Esophagus (tissue), 2 donors: Measurements from ENCODE around the gene HIPK3. TPM values are rescaled to one million over a fixed set of nuclear protein-coding genes. Genes with fewer than 3 reads are reported as not detected.

Experiments
- H3K27ac ChIP-seq, 2 donors: one replicate each; pipeline ENCODE4 v1.5.1; 2013; ENCODE audit warnings: low read depth in 2 of 2, mild to moderate bottlenecking in 2 of 2, inconsistent platforms in 1 of 2, low read length in 1 of 2, moderate library complexity in 1 of 2
- H3K27me3 ChIP-seq, 2 donors: one replicate each; pipeline ENCODE4 v1.6.1; 2013; ENCODE audit warnings: low read length in 2 of 2, control low read depth in 1 of 2, mild to moderate bottlenecking in 1 of 2; ENCODE audit not compliant: insufficient read depth in 2 of 2, control insufficient read depth in 1 of 2
- H3K36me3 ChIP-seq, 2 donors: one replicate each; pipeline ENCODE4 v1.6.1; 2013; ENCODE audit warnings: low read length in 1 of 2; ENCODE audit not compliant: control insufficient read depth in 2 of 2, insufficient read depth in 2 of 2
- H3K4me1 ChIP-seq, 2 donors: one replicate each; pipeline ENCODE4 v1.6.1; 2013; ENCODE audit warnings: low read length in 1 of 2; ENCODE audit not compliant: control insufficient read depth in 2 of 2, insufficient read depth in 2 of 2
- H3K4me3 ChIP-seq, 2 donors: one replicate each; pipeline ENCODE4 v1.5.1; 2013; ENCODE audit warnings: low read length in 2 of 2, mild to moderate bottlenecking in 2 of 2, low read depth in 1 of 2, moderate library complexity in 1 of 2
- H3K9me3 ChIP-seq, 2 donors: one replicate each; pipeline ENCODE4 v1.6.1; 2013; ENCODE audit warnings: mild to moderate bottlenecking in 2 of 2, low read depth in 1 of 2, low read length in 1 of 2, moderate library complexity in 1 of 2; ENCODE audit not compliant: control insufficient read depth in 2 of 2, insufficient read depth in 1 of 2
- WGBS, 2 donors: extraction: QIAGEN DNeasy Blood & Tissue Kit; methylation state at CpG; one replicate each; pipeline ENCODE4 v1.1.7; 2013; 5-methylcytosine and 5-hydroxymethylcytosine counted together
- polyA plus RNA-seq, 2 donors: library from polyadenylated mRNA; stranded (reverse); fragments of 200-250 nt; gene quantifications; one replicate each; pipeline ENCODE4 v1.2.3, GENCODE V29; 2013
- donor health status: healthy with polysubstance abuse.
- donor health status: Bipolar disorder and iron deficiency.

HIPK3 gene
- polyA plus RNA-seq, 2 donors = 8.8 to 13.8 TPM

- WGBS, 2 donors = 72 to 89% methylated on average over 6 of the region's 6 CpGs
- no peaks in the 10 kb centered on the region for H3K27me3 ChIP-seq
- H3K27ac ChIP-seq = no peak overlapping the region
- no peaks in the 10 kb centered on the region for H3K36me3 ChIP-seq
- no peaks in the 10 kb centered on the region for H3K9me3 ChIP-seq
- no peak overlapping the region for H3K4me3 ChIP-seq
- H3K4me1 ChIP-seq = peaks cover 0 to 3% of the 10 kb centered on the region in 2 donors
Observed at GRCh38 chr11:33269822-33270221, 12.6 kb downstream of the HIPK3 start.

- peaks cover 0 to 3% of the 10 kb centered on the region in 2 donors for H3K4me1 ChIP-seq
- H3K27ac ChIP-seq = no peak overlapping the region
- H3K4me3 ChIP-seq = no peak overlapping the region
Observed at GRCh38 chr11:33271059-33271458, 13.9 kb downstream of the HIPK3 start.

GRCh38 chr11:33272338-33273107, 15.3 kb downstream of the HIPK3 start:
- H3K4me1 ChIP-seq = peaks cover 0 to 3% of the 10 kb centered on the region in 2 donors
- no peaks in the 10 kb centered on the region for H3K9me3 ChIP-seq
- H3K27me3 ChIP-seq = no peaks in the 10 kb centered on the region
- no peak overlapping the region for H3K27ac ChIP-seq
- no peak overlapping the region for H3K4me3 ChIP-seq
- 84 to 86% methylated on average over 12 to 13 of the region's 13 CpGs for WGBS, 2 donors
- no peaks in the 10 kb centered on the region for H3K36me3 ChIP-seq

More at GRCh38 chr11:33271059-33271458, 13.9 kb downstream of the HIPK3 start:
- Histone ChIP-seq H3K9me3 (no peaks in the 10 kb centered on the region), H3K27me3 (no peaks in the 10 kb centered on the region), H3K36me3 (no peaks in the 10 kb centered on the region)
- 91 to 96% methylated on average over 3 of the region's 3 CpGs for WGBS, 2 donors

- H3K9me3 ChIP-seq = no peaks in the 10 kb centered on the region
- H3K27ac ChIP-seq = no peak overlapping the region
- no peaks in the 10 kb centered on the region for H3K27me3 ChIP-seq
- H3K36me3 ChIP-seq = no peaks in the 10 kb centered on the region
- H3K4me3 ChIP-seq = no peak overlapping the region
- peaks cover 0 to 3% of the 10 kb centered on the region in 2 donors for H3K4me1 ChIP-seq
Observed at GRCh38 chr11:33273656-33274055, 16.5 kb downstream of the HIPK3 start.

- Histone ChIP-seq H3K27ac (no peak overlapping the region), H3K4me1 (no peaks in the 10 kb centered on the region), H3K4me3 (no peak overlapping the region), H3K9me3 (no peaks in the 10 kb centered on the region), H3K27me3 (no peaks in the 10 kb centered on the region), H3K36me3 (no peaks in the 10 kb centered on the region)
Observed at GRCh38 chr11:33280411-33280810, 23.2 kb downstream of the HIPK3 start.

- H3K36me3 ChIP-seq = peaks cover 3 to 4% of the 10 kb centered on the region in 2 donors
- no peak overlapping the region for H3K4me3 ChIP-seq
- no peaks in the 10 kb centered on the region for H3K27me3 ChIP-seq
- no peak overlapping the region for H3K27ac ChIP-seq
- no peaks in the 10 kb centered on the region for H3K9me3 ChIP-seq
- H3K4me1 ChIP-seq = no peaks in the 10 kb centered on the region
Observed at GRCh38 chr11:33281758-33282157, 24.6 kb downstream of the HIPK3 start.

GRCh38 chr11:33284818-33285217, 27.6 kb downstream of the HIPK3 start:
- 80 to 85% methylated on average over 2 of the region's 2 CpGs for WGBS, 2 donors
- H3K27ac ChIP-seq = no peak overlapping the region
- no peaks in the 10 kb centered on the region for H3K4me1 ChIP-seq
- H3K36me3 ChIP-seq = peaks cover 4 to 5% of the 10 kb centered on the region in 2 donors
- H3K9me3 ChIP-seq = no peaks in the 10 kb centered on the region
- H3K4me3 ChIP-seq = no peak overlapping the region
- no peaks in the 10 kb centered on the region for H3K27me3 ChIP-seq

GRCh38 chr11:33290319-33290718, 33.1 kb downstream of the HIPK3 start:
- H3K4me1 ChIP-seq = peaks cover under 1 to 1% of the 10 kb centered on the region in 2 donors
- H3K27ac ChIP-seq = no peak overlapping the region

GRCh38 chr11:33291004-33291777, 34.0 kb downstream of the HIPK3 start:
- Histone ChIP-seq H3K27me3 (no peaks in the 10 kb centered on the region), H3K9me3 (no peaks in the 10 kb centered on the region), H3K27ac (no peak overlapping the region), H3K36me3 (peaks cover 4 to 9% of the 10 kb centered on the region in 2 donors), H3K4me3 (no peak overlapping the region), H3K4me1 (peaks cover 3 to 4% of the 10 kb centered on the region in 2 donors)
- 49 to 64% methylated on average over 6 of the region's 6 CpGs for WGBS, 2 donors

More at GRCh38 chr11:33290319-33290718, 33.1 kb downstream of the HIPK3 start:
- H3K4me3 ChIP-seq = no peak overlapping the region
- no peaks in the 10 kb centered on the region for H3K27me3 ChIP-seq
- WGBS, 2 donors = 58 to 71% methylated on average over 1 of the region's 1 CpG
- no peaks in the 10 kb centered on the region for H3K9me3 ChIP-seq
- peaks cover 4 to 7% of the 10 kb centered on the region in 2 donors for H3K36me3 ChIP-seq
